Neural crest cell (in vitro differentiated cells): Measurements from ENCODE around the gene KCNH4. TPM values are rescaled to one million over a fixed set of nuclear protein-coding genes. Genes with fewer than 3 reads are reported as not detected.
"Not testable (repeated sequence)": the region's sequence is repeated elsewhere in the genome, so short reads cannot be mapped to it uniquely, and the experiment has no call there.

Experiments
- DNase-seq: peaks from one replicate; pipeline ENCODE4 v3.0.0; 2021; ENCODE audit warnings: low read depth, mixed read lengths, low spot score
- H3K27ac Mint-ChIP-seq: one replicate; pipeline ENCODE4 v1.8.0; 2021; ENCODE audit warnings: mild to moderate bottlenecking, mixed read lengths; ENCODE audit not compliant: unreplicated experiment
- H3K27me3 Mint-ChIP-seq: 2 replicates; pipeline ENCODE4 v1.8.0; 2021; ENCODE audit warnings: low read depth, mild to moderate bottlenecking, mixed read lengths
- H3K36me3 Mint-ChIP-seq: 2 replicates; pipeline ENCODE4 v1.8.0; 2021; ENCODE audit warnings: low read depth, mild to moderate bottlenecking, mixed read lengths
- H3K4me1 Mint-ChIP-seq: 2 replicates; pipeline ENCODE4 v1.8.0; 2021; ENCODE audit warnings: mixed read lengths
- H3K4me3 Mint-ChIP-seq: one replicate; pipeline ENCODE4 v1.8.0; 2021; ENCODE audit warnings: mild to moderate bottlenecking, mixed read lengths
- H3K9me3 Mint-ChIP-seq: 2 replicates; pipeline ENCODE4 v1.8.0; 2021; ENCODE audit warnings: mixed read lengths
- CTCF ChIP-seq: fragments of 200-600 bp; sonication (generic); conservative IDR thresholded peaks from 2 replicates; pipeline ENCODE4 v1.5.0; 2021; ENCODE audit warnings: antibody characterized with exemption, mild to moderate bottlenecking
- total RNA-seq: library from RNA; stranded (reverse); gene quantifications from 2 replicates; pipeline ENCODE4 v1.2.1, GENCODE V29; 2021

KCNH4 gene
- total RNA-seq, 1 donor from 2014 or later = 0.05 TPM

- Mint-ChIP-seq H3K4me1 (peaks cover 25% of the 10 kb centered on the region), H3K9me3 (no peaks in the 10 kb centered on the region), H3K27me3 (no peaks in the 10 kb centered on the region), H3K4me3 (no peak overlapping the region), H3K27ac (no peak overlapping the region), H3K36me3 (no peaks in the 10 kb centered on the region)
- no peak for TF ChIP-seq CTCF
- DNase-seq = no peak
These were observed 38.5 kb downstream of the KCNH4 start for GRCh38 chr17:42142371-42142896.

- Mint-ChIP-seq H3K4me1 (peaks cover 25% of the 10 kb centered on the region), H3K36me3 (no peaks in the 10 kb centered on the region), H3K27me3 (no peaks in the 10 kb centered on the region), H3K4me3 (no peak overlapping the region), H3K27ac (no peak overlapping the region), H3K9me3 (no peaks in the 10 kb centered on the region)
- no peak for TF ChIP-seq CTCF
- DNase-seq = no peak
These were observed 39.6 kb downstream of the KCNH4 start for GRCh38 chr17:42141382-42141781.

- H3K27ac Mint-ChIP-seq, H3K36me3 Mint-ChIP-seq: not testable (repeated sequence)
- peaks cover 28% of the 10 kb centered on the region for H3K4me1 Mint-ChIP-seq
These were observed 40.3 kb downstream of the KCNH4 start for GRCh38 chr17:42140690-42141089.

GRCh38 chr17:42138749-42139492, 42.0 kb downstream of the KCNH4 start:
- Mint-ChIP-seq H3K4me3 (no peak overlapping the region), H3K4me1 (peaks cover 29% of the 10 kb centered on the region), H3K27me3 (no peaks in the 10 kb centered on the region), H3K9me3 (no peaks in the 10 kb centered on the region), H3K27ac (no peak overlapping the region), H3K36me3 (no peaks in the 10 kb centered on the region)
- DNase-seq = no peak
- no peak for TF ChIP-seq CTCF

More at GRCh38 chr17:42140690-42141089, 40.3 kb downstream of the KCNH4 start:
- H3K4me3 Mint-ChIP-seq, H3K9me3 Mint-ChIP-seq, DNase-seq, H3K27me3 Mint-ChIP-seq: not testable (repeated sequence)

GRCh38 chr17:42136654-42137051, 44.3 kb downstream of the KCNH4 start:
- no peak for TF ChIP-seq CTCF
- no peak for DNase-seq
- no peaks in the 10 kb centered on the region for H3K36me3 Mint-ChIP-seq
- no peaks in the 10 kb centered on the region for H3K27me3 Mint-ChIP-seq
- H3K4me1 Mint-ChIP-seq = peaks cover 23% of the 10 kb centered on the region
- no peak overlapping the region for H3K27ac Mint-ChIP-seq
- no peaks in the 10 kb centered on the region for H3K9me3 Mint-ChIP-seq
- H3K4me3 Mint-ChIP-seq = no peak overlapping the region
